ENCODE measurements around the gene GPC5. TPM values are rescaled to one million over a fixed set of nuclear protein-coding genes. Genes with fewer than 3 reads are reported as not detected.

GPC5 gene
- total RNA-seq, 2 experiments from 2014 or later: 0.63 to 0.66 TPM

DNA sequence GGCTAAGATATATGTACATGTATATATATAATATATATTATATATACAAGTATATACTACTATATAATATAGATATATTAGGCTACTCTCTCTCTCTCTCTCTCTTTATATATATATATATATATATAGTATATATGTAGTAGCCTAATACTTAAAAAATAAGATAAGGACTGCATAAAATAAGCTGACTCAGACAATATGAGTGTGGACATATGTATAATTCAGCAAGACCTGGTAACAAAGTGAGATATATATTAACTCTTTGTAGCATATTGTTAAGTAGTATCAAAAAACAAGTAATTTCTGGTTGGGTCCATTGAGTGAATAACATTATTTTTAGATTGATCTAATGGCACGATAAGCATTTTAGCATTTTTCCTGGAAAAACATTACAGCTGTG is 509.0 kb downstream of the GPC5 start:
- no peak overlapping the region for H3K27ac Mint-ChIP-seq
- H3K9me3 Mint-ChIP-seq (ENCODE audit: low read depth): no peaks in the 10 kb centered on the region
- CTCF ChIA-PET: no interaction called here
- DNase-seq (no peak), ATAC-seq (no peak)
- intact Hi-C loops (cut with DNase I, micrococcal nuclease): no loop called here
- POLR2A ChIA-PET: no interaction called here
- H3K36me3 Mint-ChIP-seq (ENCODE audit: low read depth): no peaks in the 10 kb centered on the region
- H3K4me1 Mint-ChIP-seq: no peaks in the 10 kb centered on the region
- H3K4me3 Mint-ChIP-seq: no peak overlapping the region
- no peaks in the 10 kb centered on the region for H3K27me3 Mint-ChIP-seq

- H3K36me3 Mint-ChIP-seq (ENCODE audit: low read depth): no peaks in the 10 kb centered on the region
- no peak overlapping the region for H3K4me3 Mint-ChIP-seq
- ATAC-seq (no peak), DNase-seq (no peak)
- intact Hi-C loops (cut with DNase I, micrococcal nuclease): no loop called here
- no peak overlapping the region for H3K27ac Mint-ChIP-seq
- no peaks in the 10 kb centered on the region for H3K27me3 Mint-ChIP-seq
- H3K4me1 Mint-ChIP-seq: no peaks in the 10 kb centered on the region
- ChIA-PET CTCF (no interaction called here), POLR2A (no interaction called here)
- H3K9me3 Mint-ChIP-seq (ENCODE audit: low read depth): no peaks in the 10 kb centered on the region
Observed at GRCh38 chr13:91909617-91910016, 511.2 kb downstream of the GPC5 start.

- no peak for ATAC-seq
- intact Hi-C loops (cut with DNase I, micrococcal nuclease): no loop called here
- no peak overlapping the region for H3K27ac Mint-ChIP-seq
- no peak overlapping the region for H3K4me3 Mint-ChIP-seq
- no peak for DNase-seq
- no peaks in the 10 kb centered on the region for H3K4me1 Mint-ChIP-seq
- no peaks in the 10 kb centered on the region for H3K27me3 Mint-ChIP-seq
- ChIA-PET CTCF (no interaction called here), POLR2A (no interaction called here)
- no peaks in the 10 kb centered on the region for H3K9me3 Mint-ChIP-seq (ENCODE audit: low read depth)
- no peaks in the 10 kb centered on the region for H3K36me3 Mint-ChIP-seq (ENCODE audit: low read depth)
Observed at GRCh38 chr13:91922969-91923592, 524.7 kb downstream of the GPC5 start.

DNA sequence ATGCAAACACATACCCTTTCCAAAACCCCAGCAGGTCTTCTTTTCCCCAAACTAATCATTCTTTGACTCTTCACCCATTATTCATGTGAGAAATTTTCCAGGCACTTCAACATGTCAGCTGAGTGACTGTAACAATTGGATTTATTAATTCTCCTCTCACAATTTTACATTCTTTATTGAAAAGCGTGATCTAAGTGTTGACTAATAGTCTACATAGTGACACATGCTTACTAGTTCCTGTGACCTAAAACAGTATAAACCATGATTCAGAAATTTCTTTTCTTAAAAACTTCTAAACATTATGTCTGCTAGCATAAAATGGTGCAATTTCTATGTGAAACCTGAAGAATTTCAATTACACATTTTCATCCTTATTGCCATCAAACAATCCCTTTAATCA is 532.3 kb downstream of the GPC5 start:
- no peak for DNase-seq
- ATAC-seq: no peak
- no peak overlapping the region for H3K27ac Mint-ChIP-seq
- no peaks in the 10 kb centered on the region for H3K27me3 Mint-ChIP-seq
- no peaks in the 10 kb centered on the region for H3K9me3 Mint-ChIP-seq (ENCODE audit: low read depth)
- H3K36me3 Mint-ChIP-seq (ENCODE audit: low read depth): no peaks in the 10 kb centered on the region
- no peaks in the 10 kb centered on the region for H3K4me1 Mint-ChIP-seq
- ChIA-PET POLR2A (no interaction called here), CTCF (interaction anchor here (0.9 kb wide), 1 partner anchor 174 kb away, joined by 3 read pairs; no protein-coding TSS in a partner anchor)
- intact Hi-C loops (cut with DNase I, micrococcal nuclease): no loop called here
- no peak overlapping the region for H3K4me3 Mint-ChIP-seq

DNA sequence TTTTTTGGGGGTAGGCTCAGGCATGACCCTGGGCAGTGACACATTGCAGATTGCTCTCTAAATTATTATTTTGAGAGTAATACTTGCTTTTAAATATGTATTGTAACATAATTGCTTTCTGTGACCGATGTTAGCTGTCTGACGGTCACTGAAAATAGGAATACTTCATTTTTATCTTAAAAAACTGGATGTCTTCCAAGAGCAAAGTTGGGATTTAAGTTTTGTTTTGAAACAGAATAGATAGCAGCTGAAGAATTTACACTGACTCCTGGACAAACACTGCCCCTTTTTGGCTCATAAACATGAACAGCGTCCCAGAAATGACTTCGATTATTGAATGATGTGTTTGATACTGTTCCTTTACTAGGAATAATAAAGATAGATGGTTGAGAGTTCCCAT is 535.9 kb downstream of the GPC5 start:
- Mint-ChIP-seq H3K9me3 (ENCODE audit: low read depth) (no peaks in the 10 kb centered on the region), H3K27ac (no peak overlapping the region), H3K36me3 (ENCODE audit: low read depth) (no peaks in the 10 kb centered on the region), H3K27me3 (no peaks in the 10 kb centered on the region), H3K4me3 (no peak overlapping the region), H3K4me1 (no peaks in the 10 kb centered on the region)
- ATAC-seq (no peak), DNase-seq (no peak)
- POLR2A ChIA-PET: no interaction called here
- intact Hi-C loops (cut with DNase I, micrococcal nuclease): no loop called here
- CTCF ChIA-PET: no interaction called here

DNA sequence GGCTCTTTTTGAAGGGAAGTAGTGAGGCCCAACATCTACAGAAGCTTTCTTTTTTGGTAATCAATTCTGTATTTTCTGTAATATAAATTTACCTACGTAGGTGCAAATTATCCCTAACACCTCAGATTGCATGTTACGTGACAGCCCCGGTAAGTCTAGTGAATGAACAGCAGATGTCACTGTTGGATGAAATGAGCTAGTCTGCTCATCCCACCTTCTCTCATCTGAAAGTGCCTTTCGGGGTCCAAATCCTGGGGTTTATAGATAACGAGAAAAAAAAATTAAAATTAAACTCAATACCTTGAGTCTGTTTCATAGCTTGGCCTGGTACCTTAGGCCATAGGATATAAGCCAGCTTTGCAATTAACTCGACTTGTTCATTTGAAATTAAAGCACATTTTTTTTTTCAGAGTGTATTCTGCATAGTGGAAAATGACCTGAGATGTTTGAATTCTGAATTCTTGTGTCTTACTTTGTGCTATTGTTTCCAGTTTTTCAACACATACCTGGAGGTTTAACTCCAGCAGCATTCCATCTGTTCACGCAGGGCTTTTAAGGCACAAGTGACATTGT is 548.2 kb downstream of the GPC5 start:
- DNase-seq: no peak
- Mint-ChIP-seq H3K27ac (no peak overlapping the region), H3K4me1 (no peaks in the 10 kb centered on the region), H3K4me3 (no peak overlapping the region), H3K27me3 (no peaks in the 10 kb centered on the region), H3K36me3 (ENCODE audit: low read depth) (no peaks in the 10 kb centered on the region), H3K9me3 (ENCODE audit: low read depth) (no peaks in the 10 kb centered on the region)
- no peak for ATAC-seq
- intact Hi-C loops (cut with DNase I, micrococcal nuclease): no loop called here
- CTCF ChIA-PET: interaction anchor here (1.0 kb wide), 1 partner anchor 16 kb away, joined by 4 read pairs; no protein-coding TSS in a partner anchor
- POLR2A ChIA-PET: no interaction called here

GRCh38 chr13:91948736-91949135 is 550.3 kb downstream of the GPC5 start:
- intact Hi-C loops (cut with DNase I, micrococcal nuclease): no loop called here
- H3K4me3 Mint-ChIP-seq: no peak overlapping the region
- CTCF ChIA-PET: no interaction called here
- no peak overlapping the region for H3K27ac Mint-ChIP-seq
- H3K36me3 Mint-ChIP-seq (ENCODE audit: low read depth): no peaks in the 10 kb centered on the region
- ATAC-seq: no peak
- H3K4me1 Mint-ChIP-seq: no peaks in the 10 kb centered on the region
- no peaks in the 10 kb centered on the region for H3K27me3 Mint-ChIP-seq
- no peaks in the 10 kb centered on the region for H3K9me3 Mint-ChIP-seq (ENCODE audit: low read depth)
- DNase-seq: no peak
- POLR2A ChIA-PET: no interaction called here

DNA sequence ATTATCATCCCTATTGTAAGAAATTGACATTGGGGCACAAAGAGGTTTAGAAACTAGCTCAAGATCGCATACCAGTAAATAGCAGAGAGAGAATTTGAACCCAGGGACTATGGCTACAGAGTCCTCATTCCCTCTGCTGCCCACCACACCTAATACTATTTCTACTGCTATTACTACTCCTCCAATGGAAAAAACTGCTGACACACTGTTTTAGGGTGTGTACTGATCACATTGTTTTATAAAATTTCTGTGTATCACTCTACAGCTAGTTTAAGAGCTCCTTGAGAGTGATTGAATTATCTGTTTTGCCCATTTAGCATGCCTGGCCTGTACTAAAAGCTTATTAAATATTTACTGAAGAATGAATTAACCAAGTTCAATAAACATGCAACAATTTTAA is 552.4 kb downstream of the GPC5 start:
- H3K4me3 Mint-ChIP-seq: no peak overlapping the region
- no peaks in the 10 kb centered on the region for H3K4me1 Mint-ChIP-seq
- ChIA-PET CTCF (no interaction called here), POLR2A (no interaction called here)
- no peaks in the 10 kb centered on the region for H3K27me3 Mint-ChIP-seq
- H3K27ac Mint-ChIP-seq: no peak overlapping the region
- no peaks in the 10 kb centered on the region for H3K9me3 Mint-ChIP-seq (ENCODE audit: low read depth)
- ATAC-seq (no peak), DNase-seq (no peak)
- no peaks in the 10 kb centered on the region for H3K36me3 Mint-ChIP-seq (ENCODE audit: low read depth)
- intact Hi-C loops (cut with DNase I, micrococcal nuclease): no loop called here

DNA sequence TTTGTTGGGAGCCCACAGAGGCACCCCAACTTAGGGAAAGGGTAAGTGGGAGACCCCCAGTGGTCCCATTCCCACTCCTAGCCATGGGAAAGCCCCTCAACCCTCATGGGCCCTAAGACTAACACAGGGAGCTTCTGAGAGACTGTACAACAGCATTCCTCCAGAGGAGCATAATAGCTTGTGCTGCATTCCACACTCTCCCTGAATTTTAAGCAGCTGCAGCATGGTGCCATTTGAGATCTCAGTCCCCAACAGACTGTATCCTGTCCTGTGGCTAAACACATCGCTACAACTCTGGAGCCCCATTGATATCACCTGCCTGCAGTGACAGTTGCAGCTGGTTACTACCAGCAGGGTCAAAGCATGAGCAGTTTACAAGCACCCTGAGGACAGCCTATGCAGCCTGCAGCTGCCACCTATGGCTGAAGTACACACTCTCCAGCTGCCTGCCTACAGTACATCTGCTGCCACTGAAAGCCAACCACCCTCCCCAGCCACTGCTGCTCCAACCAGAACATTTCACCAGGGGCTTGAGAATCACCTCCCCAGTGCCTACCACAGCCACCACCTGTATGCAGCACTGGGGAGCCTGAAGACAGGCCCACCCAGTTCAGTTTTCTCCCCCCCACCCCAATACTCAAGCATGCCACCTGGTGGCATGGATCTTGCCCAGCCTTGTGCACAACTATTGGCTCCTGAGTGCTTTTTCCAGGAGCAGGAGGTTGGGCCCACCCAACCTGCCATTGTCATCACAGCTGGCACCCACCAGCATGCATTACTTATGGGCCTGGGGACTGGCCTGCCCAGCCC is 557.3 kb downstream of the GPC5 start:
- ChIA-PET CTCF (no interaction called here), POLR2A (no interaction called here)
- no peaks in the 10 kb centered on the region for H3K4me1 Mint-ChIP-seq
- DNase-seq (no peak), ATAC-seq (no peak)
- no peaks in the 10 kb centered on the region for H3K36me3 Mint-ChIP-seq (ENCODE audit: low read depth)
- no peaks in the 10 kb centered on the region for H3K9me3 Mint-ChIP-seq (ENCODE audit: low read depth)
- no peak overlapping the region for H3K27ac Mint-ChIP-seq
- H3K27me3 Mint-ChIP-seq: no peaks in the 10 kb centered on the region
- no peak overlapping the region for H3K4me3 Mint-ChIP-seq
- intact Hi-C loops (cut with DNase I, micrococcal nuclease): no loop called here

DNA sequence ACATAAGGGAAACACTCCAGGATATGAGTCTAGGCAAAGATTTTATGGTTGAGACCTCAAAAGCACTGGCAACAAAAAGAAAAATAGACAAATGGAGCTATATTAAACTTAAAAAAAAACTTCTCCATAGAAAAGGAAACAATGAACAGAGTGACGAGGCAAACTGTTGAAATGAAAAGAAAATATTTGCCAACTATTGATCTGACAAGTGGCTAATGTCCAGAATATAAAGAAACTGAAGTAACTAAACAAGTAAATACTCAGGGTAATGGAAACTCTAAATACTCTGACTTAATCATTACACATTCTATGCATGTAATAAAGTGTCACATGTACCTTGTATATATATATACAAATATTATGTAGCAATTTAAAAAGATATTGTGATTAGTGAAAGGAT is 562.5 kb downstream of the GPC5 start:
- peaks cover 12% of the 10 kb centered on the region for H3K9me3 Mint-ChIP-seq (ENCODE audit: low read depth)
- intact Hi-C loops (cut with DNase I, micrococcal nuclease): no loop called here
- H3K4me1 Mint-ChIP-seq: no peaks in the 10 kb centered on the region
- DNase-seq: no peak
- H3K27me3 Mint-ChIP-seq: no peaks in the 10 kb centered on the region
- ChIA-PET POLR2A (no interaction called here), CTCF (no interaction called here)
- no peaks in the 10 kb centered on the region for H3K36me3 Mint-ChIP-seq (ENCODE audit: low read depth)
- no peak overlapping the region for H3K27ac Mint-ChIP-seq
- ATAC-seq: no peak
- no peak overlapping the region for H3K4me3 Mint-ChIP-seq

DNA sequence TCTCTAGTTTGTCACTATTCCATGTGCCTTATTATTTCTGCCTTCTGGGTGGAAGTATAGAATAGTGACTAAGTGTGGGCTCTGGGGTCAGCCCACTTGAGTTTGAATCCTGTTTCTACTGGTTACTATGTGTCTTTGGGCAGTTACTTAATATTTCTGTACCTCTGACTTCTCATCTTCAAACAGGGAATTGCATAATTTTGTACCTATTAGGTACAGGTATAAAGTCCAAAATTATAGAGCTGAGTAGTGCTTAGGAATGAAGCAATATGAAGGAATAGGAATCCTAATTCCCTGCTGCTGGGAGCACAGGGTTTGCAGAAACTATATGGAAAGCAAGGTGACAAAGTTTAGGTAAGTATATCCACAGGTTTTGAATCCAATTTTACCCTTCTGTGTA is 564.5 kb downstream of the GPC5 start:
- no peaks in the 10 kb centered on the region for H3K4me1 Mint-ChIP-seq
- H3K4me3 Mint-ChIP-seq: no peak overlapping the region
- CTCF ChIA-PET: interaction anchor here (1.0 kb wide), 1 partner anchor 17 kb away, joined by 4 read pairs; no protein-coding TSS in a partner anchor
- POLR2A ChIA-PET: no interaction called here
- H3K27ac Mint-ChIP-seq: no peak overlapping the region
- H3K36me3 Mint-ChIP-seq (ENCODE audit: low read depth): no peaks in the 10 kb centered on the region
- no peak for ATAC-seq
- intact Hi-C loops (cut with DNase I, micrococcal nuclease): no loop called here
- H3K9me3 Mint-ChIP-seq (ENCODE audit: low read depth): peaks cover 12% of the 10 kb centered on the region
- H3K27me3 Mint-ChIP-seq: no peaks in the 10 kb centered on the region
- no peak for DNase-seq

DNA sequence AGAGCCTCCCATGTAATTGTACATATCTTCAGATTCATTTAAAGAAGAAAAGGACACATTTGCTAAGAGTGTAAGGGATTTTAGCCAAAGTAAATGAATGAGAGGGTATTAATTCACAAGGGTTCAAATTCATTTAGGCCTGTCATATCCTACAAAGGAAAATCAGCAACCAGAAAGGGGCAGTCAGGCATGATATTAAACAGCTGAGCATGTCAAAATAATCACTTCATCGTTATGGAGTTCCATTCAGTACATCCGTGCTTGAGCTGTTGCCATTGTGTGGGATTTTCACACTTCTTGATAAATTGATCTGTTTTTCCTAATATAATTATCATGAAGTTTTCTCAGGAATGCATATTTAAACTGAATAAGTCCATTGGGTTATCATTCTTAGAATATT is 567.1 kb downstream of the GPC5 start:
- DNase-seq (no peak), ATAC-seq (no peak)
- no peaks in the 10 kb centered on the region for H3K36me3 Mint-ChIP-seq (ENCODE audit: low read depth)
- CTCF ChIA-PET: no interaction called here
- H3K4me1 Mint-ChIP-seq: no peaks in the 10 kb centered on the region
- peaks cover 17% of the 10 kb centered on the region for H3K9me3 Mint-ChIP-seq (ENCODE audit: low read depth)
- H3K27me3 Mint-ChIP-seq: no peaks in the 10 kb centered on the region
- intact Hi-C loops (cut with DNase I, micrococcal nuclease): no loop called here
- no peak overlapping the region for H3K27ac Mint-ChIP-seq
- no peak overlapping the region for H3K4me3 Mint-ChIP-seq
- POLR2A ChIA-PET: no interaction called here
